Right hindlimb (tissue), 1 donor: ENCODE measurements around the gene CDH18.

Experiments
- DNase-seq: peaks from one replicate; pipeline ENCODE4 v3.0.0-alpha.2; 2018

Gene CDH18

DNA sequence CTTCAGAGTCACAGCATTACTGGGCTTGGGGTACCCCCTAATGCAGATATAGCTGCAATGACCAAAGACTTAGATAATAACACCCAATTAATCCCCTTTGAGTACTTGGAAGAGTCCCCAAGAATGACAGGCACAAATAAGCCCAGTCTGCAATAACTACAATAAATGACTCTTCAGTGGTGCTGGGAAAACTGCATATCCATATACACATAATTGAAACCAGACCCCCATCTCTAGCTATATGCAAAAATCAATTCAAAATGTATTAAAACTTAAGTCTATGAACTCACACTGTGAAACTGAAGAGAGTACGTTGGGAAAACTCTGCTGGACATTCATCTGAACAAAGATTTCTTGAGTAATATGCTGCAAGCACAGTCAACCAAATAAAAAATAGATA, 422.5 kb downstream of the CDH18 start:
- DNase-seq = no peak

DNA sequence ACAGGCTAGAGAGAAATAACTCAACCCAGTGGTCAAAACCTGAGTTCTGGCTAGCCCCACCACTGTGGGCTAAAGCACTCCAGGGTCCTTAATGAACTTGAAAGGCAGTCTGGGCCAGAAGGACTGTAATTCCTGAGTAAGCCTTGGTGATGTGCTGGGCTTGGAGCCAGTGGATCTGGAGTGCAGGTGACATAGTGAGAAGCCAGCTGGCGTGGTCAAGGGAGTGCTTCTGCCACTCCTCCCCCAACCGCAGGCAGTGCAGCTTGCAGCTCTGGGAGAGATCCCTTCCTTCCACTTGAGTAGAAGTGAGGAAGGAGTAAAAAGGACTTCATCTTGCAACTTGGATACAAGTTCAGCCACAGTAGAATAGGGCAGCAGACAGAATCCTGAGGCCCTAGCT, 424.0 kb downstream of the CDH18 start:
- no peak for DNase-seq

DNA sequence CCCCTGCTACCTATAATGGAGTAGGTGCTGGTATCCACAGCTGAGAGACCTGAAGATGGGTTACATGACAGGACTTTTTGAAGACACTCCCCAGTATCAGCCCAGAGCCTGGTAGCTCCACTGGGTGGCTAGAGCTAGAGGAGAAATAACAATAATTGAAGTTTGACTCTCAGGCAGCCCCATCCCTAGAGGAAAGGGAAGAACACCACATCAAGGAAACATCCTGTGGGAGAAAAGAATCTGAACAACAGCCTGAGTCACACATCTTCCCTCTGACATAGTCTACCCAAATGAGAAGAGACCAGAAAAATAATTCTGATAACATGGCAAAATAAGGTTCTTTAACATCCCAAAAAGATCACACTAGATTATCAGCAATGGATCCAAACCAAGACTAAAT, 432.1 kb downstream of the CDH18 start:
- no peak for DNase-seq

DNA sequence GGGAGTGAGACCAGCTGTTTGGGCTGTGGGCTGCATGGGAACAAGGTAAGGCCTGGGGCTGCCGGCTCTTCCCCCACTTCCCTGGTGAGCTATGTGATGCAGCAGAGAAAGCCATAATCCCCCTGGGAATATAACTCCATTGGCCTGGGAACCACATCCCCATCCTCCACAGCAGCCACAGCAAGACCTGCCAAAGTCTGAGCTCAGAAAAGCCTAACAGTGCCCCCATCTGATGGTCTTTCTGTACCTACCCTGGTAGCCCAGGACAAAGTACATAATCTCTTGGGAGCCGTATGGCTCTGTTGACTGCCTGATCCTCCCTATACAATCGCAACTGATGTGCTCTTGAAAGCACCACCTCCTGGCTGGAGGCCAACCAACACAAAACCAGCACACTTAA, 432.6 kb downstream of the CDH18 start:
- no peak for DNase-seq

DNA sequence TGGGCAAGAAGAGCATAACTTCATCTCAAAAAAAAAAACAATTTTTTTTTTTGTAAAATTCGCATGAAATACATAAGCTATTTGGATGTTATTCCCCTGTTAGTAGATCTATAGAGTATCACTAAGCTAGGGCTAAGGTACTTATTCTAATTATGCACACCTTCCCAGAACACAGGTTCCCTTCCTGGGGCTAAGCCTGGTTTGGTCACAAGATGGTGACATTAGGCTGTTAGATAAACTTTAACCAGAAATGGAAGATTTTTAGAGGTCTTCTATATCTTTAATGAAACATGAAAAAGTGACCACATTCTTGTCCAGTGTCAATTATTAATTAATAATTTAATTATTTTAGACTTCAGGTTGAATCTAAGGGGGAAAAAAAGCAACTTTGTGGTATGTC, 433.5 kb downstream of the CDH18 start:
- DNase-seq = no peak

DNA sequence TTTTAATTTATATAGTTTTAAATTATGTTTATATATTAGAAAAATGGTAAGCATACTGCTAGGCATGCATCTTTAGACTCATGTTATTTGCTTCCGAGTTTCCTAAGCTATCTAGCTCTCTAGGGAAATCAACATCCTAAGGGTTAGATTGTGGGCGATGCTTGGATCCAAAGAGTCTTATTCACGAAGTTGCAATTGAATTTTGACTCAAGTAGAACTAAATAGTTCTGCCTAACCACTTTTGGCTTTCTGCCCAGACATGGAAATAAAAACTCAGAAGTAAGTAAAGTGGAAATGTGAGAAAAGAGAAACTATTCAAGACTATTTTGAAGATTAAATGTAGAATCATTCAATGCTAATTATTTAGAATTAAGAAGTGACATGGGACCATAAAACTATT, 440.4 kb downstream of the CDH18 start:
- no peak for DNase-seq

DNA sequence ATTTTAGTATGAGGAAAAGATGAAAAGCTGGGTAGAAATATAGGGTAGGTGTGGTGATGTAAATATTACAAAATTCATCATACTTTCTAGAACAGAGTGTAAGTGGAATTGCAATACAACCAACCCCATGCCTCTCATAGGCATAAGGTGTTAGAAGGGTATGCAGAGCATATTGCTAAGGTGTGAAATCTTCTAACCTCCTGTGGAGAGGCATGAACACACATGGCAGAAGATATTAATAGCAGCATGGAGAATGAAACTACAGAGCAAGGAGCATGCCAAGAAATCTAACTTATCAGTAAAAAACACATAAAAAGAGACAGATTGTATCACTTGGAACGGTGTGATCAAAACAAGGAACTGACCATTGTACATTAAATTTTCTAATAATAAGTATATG, 441.5 kb downstream of the CDH18 start:
- no peak for DNase-seq

DNA sequence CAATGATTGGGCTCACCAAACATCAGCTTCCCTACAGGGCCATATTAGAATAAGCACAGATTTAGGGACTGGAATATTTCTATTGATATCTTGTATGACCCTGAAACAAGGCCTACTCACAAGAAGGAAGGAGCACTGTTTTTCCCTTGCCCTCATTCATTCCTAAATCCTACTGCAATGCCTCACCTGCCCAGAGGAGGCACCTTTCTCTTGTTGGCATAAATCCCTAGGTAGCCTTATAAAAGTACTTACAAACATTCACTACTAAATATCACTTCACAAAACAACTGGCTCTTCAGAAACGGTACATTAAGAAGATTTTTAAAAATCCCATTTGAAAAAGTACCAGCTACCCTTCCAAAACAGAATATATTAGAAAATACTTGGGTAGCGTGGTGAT, 449.4 kb downstream of the CDH18 start:
- DNase-seq = no peak

DNA sequence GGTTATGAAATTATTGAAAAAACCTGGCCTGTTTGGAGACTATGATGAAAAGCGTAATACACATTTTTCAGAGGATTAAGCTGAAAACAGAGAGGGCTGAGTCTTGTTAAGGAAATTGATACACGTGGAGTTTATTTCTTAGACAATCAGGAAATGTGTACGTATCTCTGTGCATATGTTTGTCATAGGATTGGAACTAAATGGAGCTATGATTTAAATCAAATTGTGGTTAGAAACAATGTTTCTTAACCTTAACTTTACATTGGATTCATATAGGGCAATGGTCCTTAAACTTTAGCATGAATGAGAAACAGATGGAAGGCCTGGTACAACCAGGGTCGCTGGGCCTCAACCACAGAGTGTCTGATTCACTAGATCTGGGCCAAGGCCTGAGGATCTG, 451.6 kb downstream of the CDH18 start:
- DNase-seq = no peak

DNA sequence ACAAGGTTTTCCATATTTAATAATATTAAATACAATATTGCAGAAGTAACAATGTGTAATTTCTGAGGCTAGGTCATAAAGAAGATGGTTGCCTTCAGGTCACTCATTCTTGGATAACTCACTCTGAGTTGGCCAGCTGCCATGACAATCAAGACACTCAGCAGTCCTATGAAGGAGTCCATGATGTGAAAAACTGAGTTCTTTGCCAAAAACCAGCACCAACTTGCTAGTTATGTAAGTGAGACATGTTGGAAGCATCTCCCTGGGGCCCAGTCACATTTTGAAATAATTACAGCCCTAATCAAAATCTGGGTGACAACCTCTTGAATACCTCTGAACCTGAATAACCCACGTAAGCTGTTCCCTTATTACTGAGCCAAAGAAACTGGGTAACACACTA, 453.2 kb downstream of the CDH18 start:
- no peak for DNase-seq

DNA sequence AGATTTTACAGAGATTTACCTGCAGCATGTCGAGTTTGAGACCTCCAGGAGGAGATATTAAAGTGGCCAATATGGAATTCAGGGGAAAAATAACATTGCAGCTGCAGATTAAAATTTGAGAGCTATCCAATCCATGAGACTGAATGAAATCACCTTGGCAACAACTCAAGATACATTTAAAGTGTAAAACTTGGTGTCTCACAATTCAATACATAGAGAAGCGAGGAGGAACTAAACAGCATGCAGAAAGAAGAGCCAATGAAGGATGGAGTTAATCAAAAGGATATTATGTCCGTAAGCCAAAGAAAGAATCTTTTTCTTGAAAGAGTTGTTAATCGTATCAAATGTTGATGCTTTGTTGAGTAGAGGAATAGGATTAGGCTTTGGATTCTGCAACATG, 455.1 kb downstream of the CDH18 start:
- DNase-seq = no peak

DNA sequence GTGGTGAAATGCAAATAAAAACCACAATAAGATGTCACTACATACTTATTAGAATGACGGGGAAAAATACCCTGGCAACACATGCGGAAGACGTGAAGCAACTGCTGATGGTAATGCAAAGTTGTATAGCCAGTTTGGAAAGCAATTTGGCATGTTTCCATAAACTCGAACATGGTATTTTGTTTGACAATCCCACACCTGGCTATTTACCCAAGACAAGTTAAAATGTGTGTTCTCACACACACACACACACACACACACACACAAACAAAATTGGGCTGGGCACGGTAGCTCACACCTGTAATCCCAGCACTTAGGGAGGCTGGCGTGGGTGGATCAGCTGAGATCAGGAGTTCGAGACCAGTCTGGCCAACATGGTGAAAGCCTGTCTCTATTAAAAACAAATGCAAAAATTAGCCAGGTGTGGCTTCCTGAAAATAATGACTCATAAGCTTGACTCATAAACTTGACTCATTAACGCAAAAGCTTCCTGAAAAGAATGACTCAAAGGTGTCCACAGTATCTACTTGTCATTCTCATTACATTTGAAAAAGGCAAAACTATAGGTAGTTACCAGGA, 456.5 kb downstream of the CDH18 start:
- DNase-seq = no peak

DNA sequence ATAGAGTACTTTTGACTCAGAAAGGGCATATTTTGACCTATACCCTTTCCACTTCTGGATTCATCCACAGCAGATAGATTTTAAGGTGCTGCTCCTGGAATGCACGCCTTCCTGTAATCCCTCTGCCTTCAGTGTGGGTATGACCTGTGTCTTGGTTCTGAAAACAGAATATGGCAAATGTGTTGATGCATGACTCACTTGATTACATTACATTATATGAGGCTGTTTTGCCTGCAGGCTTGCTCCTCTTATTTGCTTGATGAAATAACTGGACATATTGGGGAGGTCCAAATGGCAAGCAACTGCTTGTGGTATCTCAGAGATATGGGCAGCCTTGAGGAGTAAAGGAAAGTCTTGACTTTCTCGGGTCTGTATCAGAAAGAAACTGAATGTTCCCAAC, 468.6 kb downstream of the CDH18 start:
- DNase-seq = no peak

DNA sequence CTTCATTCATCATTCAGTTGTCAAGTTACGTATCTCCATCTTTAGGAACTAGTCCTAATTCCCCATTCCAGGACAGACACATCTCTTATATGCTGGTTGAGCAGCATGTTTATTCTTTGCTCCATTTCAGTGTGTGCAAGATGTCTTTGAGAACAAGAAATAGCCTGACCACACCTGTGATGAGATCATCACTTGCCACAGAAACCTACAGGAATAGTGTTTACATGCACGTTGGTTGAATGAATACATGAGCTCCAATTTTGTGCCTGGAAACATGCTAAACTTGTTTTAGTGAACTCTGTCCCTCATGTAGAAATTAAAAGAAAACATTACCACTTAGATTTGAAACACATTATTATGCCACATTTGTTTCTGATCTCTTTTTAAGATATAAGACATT, 489.1 kb downstream of the CDH18 start:
- DNase-seq = no peak

DNA sequence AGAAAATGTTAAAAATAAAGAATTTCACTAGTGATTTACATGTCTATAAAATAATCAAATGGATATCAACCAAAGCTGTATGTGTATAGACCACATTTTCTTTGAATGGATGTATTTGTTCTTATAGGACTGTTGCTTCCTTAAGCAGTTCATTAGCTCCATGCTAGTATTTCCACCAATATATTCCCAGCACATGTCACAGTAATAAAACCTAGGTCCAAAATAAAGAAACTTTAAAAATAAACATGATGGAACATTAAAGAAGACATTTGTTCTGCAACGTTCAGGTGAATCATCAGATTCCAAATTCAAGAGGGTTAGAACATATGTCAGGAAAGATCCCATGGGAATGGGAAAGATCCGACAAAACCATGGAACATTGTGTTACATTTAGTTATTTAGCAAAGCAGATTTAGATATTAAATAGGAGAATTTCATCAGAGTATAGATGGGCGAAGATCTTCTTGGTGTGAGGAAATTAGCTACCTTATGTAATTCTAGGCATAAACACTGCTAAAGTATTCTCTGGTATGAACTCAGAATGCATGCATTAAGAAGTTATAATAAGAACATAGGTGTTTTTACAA, 490.7 kb downstream of the CDH18 start:
- no peak for DNase-seq

DNA sequence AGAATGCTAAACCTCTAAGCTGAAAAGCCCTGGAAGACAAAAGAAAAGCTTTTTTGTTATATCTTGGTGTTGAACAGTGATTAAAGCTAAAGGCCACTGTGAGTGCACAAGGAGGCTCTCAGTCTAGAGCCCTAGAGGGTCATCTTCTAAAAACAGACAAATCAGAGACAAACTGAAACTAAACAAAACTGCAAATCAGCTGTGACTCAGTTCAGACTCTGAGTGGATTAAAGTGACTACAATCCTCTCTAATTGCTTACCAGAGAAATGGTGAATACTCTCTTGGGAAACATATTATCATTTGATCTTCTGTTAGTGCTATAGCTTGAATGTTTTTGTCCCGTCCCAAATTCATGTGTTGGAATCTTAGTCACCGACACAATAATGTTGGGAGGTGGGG, 491.9 kb downstream of the CDH18 start:
- no peak for DNase-seq

DNA sequence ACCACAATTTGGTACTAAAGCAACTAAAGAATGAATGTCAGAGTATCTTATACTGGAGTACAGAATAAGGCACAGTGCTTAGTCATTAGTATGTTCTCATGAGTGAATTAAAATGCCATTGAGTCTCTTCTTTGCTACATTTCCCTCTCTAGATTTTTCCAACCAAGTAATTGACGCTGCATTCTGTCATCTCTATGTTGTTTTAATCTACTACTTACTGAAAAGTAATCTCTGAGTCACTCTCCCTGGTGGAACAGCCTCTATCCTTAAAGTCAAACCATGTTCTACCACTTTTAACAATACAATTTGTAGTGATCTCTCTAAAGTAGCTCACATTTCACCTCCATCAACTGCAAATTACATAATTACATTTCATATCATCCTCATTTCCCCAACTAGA, 495.1 kb downstream of the CDH18 start:
- no peak for DNase-seq

DNA sequence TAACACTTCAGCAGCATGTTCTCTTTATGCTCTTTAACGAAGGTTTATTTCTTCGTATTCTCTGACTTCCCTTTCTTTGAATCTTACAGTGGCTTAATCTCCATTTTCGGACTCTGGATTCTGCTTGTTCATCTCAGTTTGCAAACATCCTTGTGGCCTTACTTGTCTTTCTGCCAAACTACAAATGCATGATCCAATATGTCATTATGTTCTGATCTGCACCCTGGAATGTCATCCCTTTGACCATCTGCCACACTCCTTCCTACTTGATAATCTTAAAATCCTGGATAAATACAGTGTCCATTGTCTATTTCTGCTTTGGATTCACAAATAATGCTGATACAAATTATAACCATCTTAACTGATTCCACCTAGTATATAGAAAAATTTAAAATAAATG, 499.2 kb downstream of the CDH18 start:
- no peak for DNase-seq

DNA sequence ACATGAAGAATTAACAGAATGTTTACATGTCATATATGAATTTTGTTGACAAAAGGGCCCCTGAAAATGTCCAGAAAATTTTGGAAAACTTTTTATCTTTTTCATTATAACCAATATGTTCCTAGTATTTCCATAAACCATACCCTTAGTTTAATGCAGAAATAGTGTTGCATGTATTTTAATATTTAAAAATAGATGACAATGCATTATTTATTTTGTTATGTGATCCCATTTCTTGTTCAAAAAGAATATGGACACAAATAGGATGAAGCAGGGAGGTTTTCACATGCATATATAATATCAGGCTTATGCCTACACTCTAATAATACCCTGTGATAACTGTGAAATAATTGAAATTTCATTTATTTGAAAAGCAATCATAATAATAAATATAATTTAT, 500.5 kb downstream of the CDH18 start:
- no peak for DNase-seq

DNA sequence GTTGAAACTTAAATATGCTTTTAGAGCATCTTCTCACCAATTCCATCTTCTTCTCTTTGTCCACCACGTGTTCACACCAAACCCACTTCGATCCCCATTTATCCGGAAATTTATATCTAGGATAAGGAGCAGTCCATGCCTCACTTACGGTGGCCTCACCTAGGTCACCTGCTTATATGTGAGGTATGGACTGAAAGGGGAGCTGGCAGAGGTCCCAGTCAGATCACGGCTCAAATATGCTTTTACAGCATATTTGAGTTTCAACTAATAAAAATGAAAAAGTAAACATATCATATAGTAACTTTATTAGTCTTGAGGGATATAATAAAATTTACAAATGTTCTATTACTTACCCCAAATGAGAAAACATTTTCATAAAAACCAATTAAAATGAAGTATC, 508.4 kb downstream of the CDH18 start:
- no peak for DNase-seq

DNA sequence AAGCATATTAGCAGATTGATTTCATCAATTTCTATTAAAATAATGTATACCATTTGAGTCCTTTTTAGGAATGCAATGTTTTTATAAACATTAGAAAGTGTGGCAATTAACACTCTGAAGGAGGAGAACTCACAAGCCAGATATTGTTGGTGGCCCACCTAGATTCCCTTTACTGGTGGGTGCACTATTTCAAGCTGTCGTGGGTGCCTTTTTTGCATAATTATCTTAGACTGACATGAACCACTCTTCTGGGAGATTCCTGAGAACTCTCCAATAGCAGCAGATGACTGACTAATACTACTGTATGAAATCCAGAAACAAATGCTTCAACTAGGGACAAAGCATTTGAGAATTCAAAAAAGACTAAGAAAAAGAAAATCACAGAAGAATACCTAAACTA, 526.0 kb downstream of the CDH18 start:
- no peak for DNase-seq

DNA sequence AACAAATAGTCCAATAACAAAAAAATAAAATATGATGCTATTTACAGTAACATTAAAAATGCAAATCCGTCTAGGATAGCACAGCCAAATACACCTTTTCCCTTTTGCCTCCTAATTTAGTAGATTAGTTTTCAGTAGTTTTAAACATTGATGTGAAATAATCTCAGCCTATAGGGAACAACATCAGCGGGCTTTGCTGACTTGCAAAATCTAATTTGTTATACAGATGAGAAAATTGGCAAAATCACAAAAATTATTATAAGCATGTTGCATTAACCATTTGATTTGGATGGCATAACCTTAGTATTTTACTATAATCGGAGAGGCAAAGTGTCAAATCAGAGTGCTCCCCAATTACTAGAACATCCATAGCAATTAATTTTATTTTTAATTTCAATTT, 563.5 kb downstream of the CDH18 start:
- DNase-seq = no peak
